Sigmoid colon (tissue), 7 donors: ENCODE measurements around the gene CLK3. TPM values are rescaled to one million over a fixed set of nuclear protein-coding genes. Genes with fewer than 3 reads are reported as not detected.

Source experiments
- DNase-seq: peaks from one replicate; pipeline ENCODE4 v3.0.0-alpha.2; 2019
- H3K27ac ChIP-seq, 4 donors: fragments of 200-600 bp; sonication (generic); one replicate each; pipeline ENCODE4 v1.5.1; 2016 to 2019; ENCODE audit warnings: mild to moderate bottlenecking in 1 of 4
- H3K27me3 ChIP-seq, 3 donors: fragments of 200-600 bp; sonication (generic); one replicate each; pipeline ENCODE4 v1.5.1; 2019; ENCODE audit warnings: mild to moderate bottlenecking in 1 of 3
- H3K36me3 ChIP-seq, 4 donors: fragments of 200-600 bp; sonication (generic); one replicate each; pipeline ENCODE4 v1.5.1; 2016 to 2019
- H3K4me1 ChIP-seq, 4 donors: fragments of 200-600 bp; sonication (generic); one replicate each; pipeline ENCODE4 v1.5.1; 2017 to 2019
- H3K4me3 ChIP-seq, 4 donors: fragments of 200-600 bp; sonication (generic); one replicate each; pipeline ENCODE4 v1.5.1; 2017 to 2019; ENCODE audit warnings: mild to moderate bottlenecking in 2 of 4, moderate library complexity in 1 of 4
- H3K9me3 ChIP-seq, 4 donors: fragments of 200-600 bp in 3 of 4; sonication (generic) in 3 of 4; one replicate each; pipeline versions ENCODE4 v1.5.1 to v1.6.1; 2013 to 2019
- EP300 ChIP-seq, 4 donors: sonication (generic); formaldehyde crosslinking; IDR thresholded peaks; one replicate each; pipeline ENCODE4 v1.6.1; 2017; ENCODE audit warnings: antibody characterized with exemption in 4 of 4
- POLR2A ChIP-seq, 2 donors: fragments of 450-650 bp; IDR thresholded peaks; one replicate each; pipeline ENCODE4 v1.6.1; 2016; ENCODE audit warnings: antibody characterized with exemption in 2 of 2, mild to moderate bottlenecking in 2 of 2, moderate library complexity in 2 of 2
- POLR2AphosphoS5 ChIP-seq, 4 donors: sonication (generic); formaldehyde crosslinking; IDR thresholded peaks; one replicate each; pipeline ENCODE4 v1.6.1; 2017; ENCODE audit warnings: antibody characterized with exemption in 4 of 4
- WGBS, 2 donors: extraction: QIAGEN DNeasy Blood & Tissue Kit; methylation state at CpG; one replicate each; pipeline ENCODE4 v1.1.7; 2013; 5-methylcytosine and 5-hydroxymethylcytosine counted together
- intact Hi-C: fragments of 100-400 bp; cut with DNase I; formaldehyde crosslinking; loops from one replicate; pipeline ENCODE4 v1.15.1; 2023
- polyA plus RNA-seq, 3 donors: library from polyadenylated mRNA; stranded (reverse); fragments of 200-250 nt; gene quantifications; one replicate each; pipeline ENCODE4 v1.2.3, GENCODE V29; 2013
- total RNA-seq, 4 donors: library from RNA; depleted of rRNA; stranded (reverse); fragments of >200 nt; gene quantifications; one replicate each; pipeline ENCODE4 v1.1.0, GENCODE V29; 2016
- TF ChIP-seq, protein P1 (sequence below), 4 experiments: fragments of 450-650 bp in 3 of 4; fragments of 200-600 bp in 1 of 4; IDR thresholded peaks; one replicate each; pipeline ENCODE4 v1.5.1; 2016 to 2019; ENCODE audit warnings: antibody characterized with exemption in 4 of 4, mild to moderate bottlenecking in 3 of 4, moderate library complexity in 2 of 4
- donor health status: healthy with polysubstance abuse.
- donor health status: Bipolar disorder and iron deficiency.
- donor health status: healthy.

CLK3 gene
- total and polyA plus RNA-seq, 7 donors = 59.5 to 124 (median 75.5) TPM

- Histone ChIP-seq H3K4me1 (peaks cover 0 to 41% (median 37%) of the 10 kb centered on the region in 4 donors), H3K27me3 (no peaks in the 10 kb centered on the region), H3K36me3 (peaks cover 48 to 63% (median 53%) of the 10 kb centered on the region in 4 donors), H3K9me3 (no peaks in the 10 kb centered on the region), H3K27ac (no peak overlapping the region), H3K4me3 (no peak overlapping the region)
- WGBS, 2 donors = 94 to 95% methylated on average over 27 of the region's 27 CpGs
- DNase-seq = no peak
- no peak for TF ChIP-seq POLR2A (IDR thresholded peaks at IDR 0.05)
- TF ChIP-seq POLR2AphosphoS5 (IDR thresholded peaks at IDR 0.05) = no peak
- intact Hi-C loops = no loop called here
Measured at GRCh38 chr15:74619916-74620635, 4.4 kb downstream of the CLK3 start.

DNA sequence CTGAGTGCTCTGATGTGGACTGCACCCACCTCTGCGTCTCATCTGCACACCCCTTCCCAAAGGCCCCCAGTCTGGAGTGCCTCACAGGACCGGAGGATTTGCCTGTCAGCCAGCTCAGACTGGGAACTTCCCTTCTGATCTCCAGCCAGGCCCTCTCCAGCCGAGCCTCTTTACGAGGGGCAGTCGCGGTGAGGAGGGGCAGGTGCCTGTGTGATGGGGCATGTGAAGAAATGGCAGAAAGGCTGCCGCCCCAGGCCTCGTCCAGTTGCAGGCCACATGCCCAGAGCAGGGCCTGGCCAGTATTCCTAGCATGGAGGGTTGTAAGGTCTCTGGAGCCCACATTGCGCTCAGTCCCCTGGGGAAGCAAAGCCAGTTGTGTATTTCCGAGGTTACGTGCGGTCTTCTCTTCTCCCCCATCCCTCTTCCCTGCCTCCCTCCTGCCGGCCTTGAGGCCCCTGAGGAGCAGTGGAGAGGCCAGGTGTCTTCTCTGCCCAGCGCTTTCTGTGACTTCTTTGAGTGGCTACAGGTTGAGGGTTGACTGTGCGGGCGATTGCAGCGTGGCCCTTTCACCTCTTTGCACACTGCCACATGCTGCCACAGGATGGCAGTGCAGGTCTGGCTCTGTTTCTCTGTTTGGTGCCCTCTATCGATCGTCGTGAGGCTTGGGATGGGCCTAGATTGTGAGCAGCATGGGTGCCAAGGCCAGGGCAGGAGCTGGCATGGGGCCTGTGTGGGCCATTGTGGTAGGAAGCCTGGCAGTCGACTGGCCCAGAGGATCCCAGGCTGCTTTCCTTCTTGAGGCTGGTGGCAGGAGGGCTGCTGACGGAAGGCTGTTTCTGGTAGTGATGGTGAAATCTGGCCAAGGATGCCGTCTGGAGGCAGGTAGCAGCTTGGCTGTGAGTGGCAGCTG lies 5.3 kb downstream of the CLK3 start:
- H3K4me1 ChIP-seq = peaks cover 0 to 41% (median 37%) of the 10 kb centered on the region in 4 donors
- WGBS, 2 donors = 46 to 59% methylated on average over 23 of the region's 23 CpGs
- DNase-seq = no peak
- no peaks in the 10 kb centered on the region for H3K9me3 ChIP-seq
- H3K27ac ChIP-seq = peak overlapping the region in 2 of 4 donors; percentile 18 to 27
- intact Hi-C loops = no loop called here
- H3K27me3 ChIP-seq = no peaks in the 10 kb centered on the region
- peaks cover 56 to 71% (median 61%) of the 10 kb centered on the region in 4 donors for H3K36me3 ChIP-seq
- H3K4me3 ChIP-seq = no peak overlapping the region
- TF ChIP-seq EP300 (IDR thresholded peaks at IDR 0.05) (no peak), POLR2AphosphoS5 (IDR thresholded peaks at IDR 0.05) (no peak), POLR2A (IDR thresholded peaks at IDR 0.05) (peak in 1 of 2 donors; percentile 3)
- TF ChIP-seq, protein P1, sequence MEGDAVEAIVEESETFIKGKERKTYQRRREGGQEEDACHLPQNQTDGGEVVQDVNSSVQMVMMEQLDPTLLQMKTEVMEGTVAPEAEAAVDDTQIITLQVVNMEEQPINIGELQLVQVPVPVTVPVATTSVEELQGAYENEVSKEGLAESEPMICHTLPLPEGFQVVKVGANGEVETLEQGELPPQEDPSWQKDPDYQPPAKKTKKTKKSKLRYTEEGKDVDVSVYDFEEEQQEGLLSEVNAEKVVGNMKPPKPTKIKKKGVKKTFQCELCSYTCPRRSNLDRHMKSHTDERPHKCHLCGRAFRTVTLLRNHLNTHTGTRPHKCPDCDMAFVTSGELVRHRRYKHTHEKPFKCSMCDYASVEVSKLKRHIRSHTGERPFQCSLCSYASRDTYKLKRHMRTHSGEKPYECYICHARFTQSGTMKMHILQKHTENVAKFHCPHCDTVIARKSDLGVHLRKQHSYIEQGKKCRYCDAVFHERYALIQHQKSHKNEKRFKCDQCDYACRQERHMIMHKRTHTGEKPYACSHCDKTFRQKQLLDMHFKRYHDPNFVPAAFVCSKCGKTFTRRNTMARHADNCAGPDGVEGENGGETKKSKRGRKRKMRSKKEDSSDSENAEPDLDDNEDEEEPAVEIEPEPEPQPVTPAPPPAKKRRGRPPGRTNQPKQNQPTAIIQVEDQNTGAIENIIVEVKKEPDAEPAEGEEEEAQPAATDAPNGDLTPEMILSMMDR (IDR thresholded peaks at IDR 0.05) = peak; percentile 24 to 74 (median 60)

GRCh38 chr15:74621546-74621920 lies 5.9 kb downstream of the CLK3 start:
- TF ChIP-seq EP300 (IDR thresholded peaks at IDR 0.05) (no peak), POLR2A (IDR thresholded peaks at IDR 0.05) (no peak), POLR2AphosphoS5 (IDR thresholded peaks at IDR 0.05) (no peak)
- TF ChIP-seq, protein P1 (IDR thresholded peaks at IDR 0.05) = no peak
- Histone ChIP-seq H3K9me3 (no peaks in the 10 kb centered on the region), H3K4me1 (peaks cover 0 to 39% (median 33%) of the 10 kb centered on the region in 4 donors), H3K36me3 (peaks cover 61 to 77% (median 67%) of the 10 kb centered on the region in 4 donors), H3K4me3 (no peak overlapping the region), H3K27me3 (no peaks in the 10 kb centered on the region), H3K27ac (peak overlapping the region in 2 of 4 donors; percentile 18 to 27)
- no peak for DNase-seq
- WGBS, 2 donors = 89 to 91% methylated on average over 16 of the region's 16 CpGs
- intact Hi-C loops = no loop called here

- Histone ChIP-seq H3K27me3 (no peaks in the 10 kb centered on the region), H3K9me3 (no peaks in the 10 kb centered on the region), H3K27ac (no peak overlapping the region), H3K36me3 (peaks cover 65 to 81% (median 71%) of the 10 kb centered on the region in 4 donors), H3K4me3 (no peak overlapping the region), H3K4me1 (peaks cover 0 to 35% (median 29%) of the 10 kb centered on the region in 4 donors)
- WGBS, 2 donors = 92% methylated on average over 21 of the region's 21 CpGs
- TF ChIP-seq, protein P1 (IDR thresholded peaks at IDR 0.05) = no peak
- no peak for TF ChIP-seq POLR2AphosphoS5 (IDR thresholded peaks at IDR 0.05)
- TF ChIP-seq EP300 (IDR thresholded peaks at IDR 0.05) = no peak
- no peak for TF ChIP-seq POLR2A (IDR thresholded peaks at IDR 0.05)
- intact Hi-C loops = no loop called here
- DNase-seq = no peak
Measured at GRCh38 chr15:74621936-74622335, 6.3 kb downstream of the CLK3 start.

- Histone ChIP-seq H3K27me3 (no peaks in the 10 kb centered on the region), H3K4me1 (peaks cover 0 to 27% (median 21%) of the 10 kb centered on the region in 4 donors), H3K9me3 (no peaks in the 10 kb centered on the region), H3K4me3 (no peak overlapping the region), H3K36me3 (peaks cover 73 to 89% (median 80%) of the 10 kb centered on the region in 4 donors), H3K27ac (no peak overlapping the region)
- intact Hi-C loops = no loop called here
- no peak for DNase-seq
- WGBS, 2 donors = 92 to 95% methylated on average over 3 of the region's 3 CpGs
- TF ChIP-seq POLR2AphosphoS5 (IDR thresholded peaks at IDR 0.05) (no peak), EP300 (IDR thresholded peaks at IDR 0.05) (no peak), POLR2A (IDR thresholded peaks at IDR 0.05) (no peak)
- TF ChIP-seq, protein P1 (IDR thresholded peaks at IDR 0.05) = no peak
Measured at GRCh38 chr15:74622758-74623157, 7.1 kb downstream of the CLK3 start.
